ENCODE measurements around the gene SEMA4C.
A peak's percentile ranks its signal among the peaks of the same experiment; 100 is the strongest.

SEMA4C gene

GRCh38 chr2:96872591-96873349 lies 2.9 kb upstream of the SEMA4C start:
- H3K36me3 ChIP-seq (ENCODE audit: control insufficient read depth in 2 of 2, insufficient read depth in 2 of 2, low read length in 2 of 2) = no peaks in the 10 kb centered on the region
- H3K4me3 ChIP-seq (ENCODE audit: low read length in 2 of 2) = no peak overlapping the region
- H3K27me3 ChIP-seq (ENCODE audit: control insufficient read depth in 1 of 2, insufficient read depth in 2 of 2, low read length in 2 of 2) = no peaks in the 10 kb centered on the region
- peaks cover 24% of the 10 kb centered on the region for H3K4me1 ChIP-seq (ENCODE audit: control insufficient read depth, insufficient read depth, low read length)
- H3K27ac ChIP-seq (ENCODE audit: low read length) = no peak overlapping the region
- no peak overlapping the region for H3K9ac ChIP-seq (ENCODE audit: low read length in 2 of 2)
- no peaks in the 10 kb centered on the region for H3K9me3 ChIP-seq (ENCODE audit: control insufficient read depth in 2 of 2, low read length in 2 of 2)

GRCh38 chr2:96870626-96871255 lies 861 bp upstream of the SEMA4C start:
- no peaks in the 10 kb centered on the region for H3K9me3 ChIP-seq (ENCODE audit: control insufficient read depth in 2 of 2, low read length in 2 of 2)
- H3K4me3 ChIP-seq (ENCODE audit: low read length in 2 of 2) = peak overlapping the region; percentile 86 to 88
- peaks cover 6 to 16% of the 10 kb centered on the region in 2 donors for H3K36me3 ChIP-seq (ENCODE audit: control insufficient read depth in 2 of 2, insufficient read depth in 2 of 2, low read length in 2 of 2)
- no peaks in the 10 kb centered on the region for H3K27me3 ChIP-seq (ENCODE audit: control insufficient read depth in 1 of 2, insufficient read depth in 2 of 2, low read length in 2 of 2)
- peak overlapping the region; percentile 93 for H3K27ac ChIP-seq (ENCODE audit: low read length)
- peak overlapping the region; percentile 90 to 92 for H3K9ac ChIP-seq (ENCODE audit: low read length in 2 of 2)
- peaks cover 43% of the 10 kb centered on the region for H3K4me1 ChIP-seq (ENCODE audit: control insufficient read depth, insufficient read depth, low read length)

- peak overlapping the region; percentile 90 to 95 for H3K9ac ChIP-seq (ENCODE audit: low read length in 2 of 2)
- no peaks in the 10 kb centered on the region for H3K27me3 ChIP-seq (ENCODE audit: control insufficient read depth in 1 of 2, insufficient read depth in 2 of 2, low read length in 2 of 2)
- H3K27ac ChIP-seq (ENCODE audit: low read length) = peak overlapping the region; percentile 95
- peaks cover 56% of the 10 kb centered on the region for H3K4me1 ChIP-seq (ENCODE audit: control insufficient read depth, insufficient read depth, low read length)
- H3K36me3 ChIP-seq (ENCODE audit: control insufficient read depth in 2 of 2, insufficient read depth in 2 of 2, low read length in 2 of 2) = peaks cover 20 to 30% of the 10 kb centered on the region in 2 donors
- peak overlapping the region; percentile 86 to 88 for H3K4me3 ChIP-seq (ENCODE audit: low read length in 2 of 2)
- no peaks in the 10 kb centered on the region for H3K9me3 ChIP-seq (ENCODE audit: control insufficient read depth in 2 of 2, low read length in 2 of 2)
These were observed 529 bp downstream of the SEMA4C start for GRCh38 chr2:96869281-96869821.

GRCh38 chr2:96868555-96869280 lies 1.2 kb downstream of the SEMA4C start:
- H3K9ac ChIP-seq (ENCODE audit: low read length in 2 of 2) = peak overlapping the region; percentile 84 to 95
- H3K27me3 ChIP-seq (ENCODE audit: control insufficient read depth in 1 of 2, insufficient read depth in 2 of 2, low read length in 2 of 2) = no peaks in the 10 kb centered on the region
- H3K9me3 ChIP-seq (ENCODE audit: control insufficient read depth in 2 of 2, low read length in 2 of 2) = no peaks in the 10 kb centered on the region
- H3K4me3 ChIP-seq (ENCODE audit: low read length in 2 of 2) = peak overlapping the region; percentile 84 to 86
- H3K4me1 ChIP-seq (ENCODE audit: control insufficient read depth, insufficient read depth, low read length) = peaks cover 55% of the 10 kb centered on the region
- peaks cover 24 to 36% of the 10 kb centered on the region in 2 donors for H3K36me3 ChIP-seq (ENCODE audit: control insufficient read depth in 2 of 2, insufficient read depth in 2 of 2, low read length in 2 of 2)
- H3K27ac ChIP-seq (ENCODE audit: low read length) = peak overlapping the region; percentile 95

- Histone ChIP-seq H3K9ac (ENCODE audit: low read length in 2 of 2) (peak overlapping the region; percentile 64 to 95), H3K4me3 (ENCODE audit: low read length in 2 of 2) (peak overlapping the region; percentile 84 to 86), H3K9me3 (ENCODE audit: control insufficient read depth in 2 of 2, low read length in 2 of 2) (no peaks in the 10 kb centered on the region), H3K27ac (ENCODE audit: low read length) (peak overlapping the region; percentile 95), H3K4me1 (ENCODE audit: control insufficient read depth, insufficient read depth, low read length) (peaks cover 55% of the 10 kb centered on the region), H3K27me3 (ENCODE audit: control insufficient read depth in 1 of 2, insufficient read depth in 2 of 2, low read length in 2 of 2) (no peaks in the 10 kb centered on the region), H3K36me3 (ENCODE audit: control insufficient read depth in 2 of 2, insufficient read depth in 2 of 2, low read length in 2 of 2) (peaks cover 32 to 43% of the 10 kb centered on the region in 2 donors)
These were observed 1.9 kb downstream of the SEMA4C start for GRCh38 chr2:96867756-96868554.

- H3K9me3 ChIP-seq (ENCODE audit: control insufficient read depth in 2 of 2, low read length in 2 of 2) = no peaks in the 10 kb centered on the region
- H3K27ac ChIP-seq (ENCODE audit: low read length) = peak overlapping the region; percentile 95
- peaks cover 33 to 45% of the 10 kb centered on the region in 2 donors for H3K36me3 ChIP-seq (ENCODE audit: control insufficient read depth in 2 of 2, insufficient read depth in 2 of 2, low read length in 2 of 2)
- H3K4me3 ChIP-seq (ENCODE audit: low read length in 2 of 2) = peak overlapping the region; percentile 84 to 86
- H3K9ac ChIP-seq (ENCODE audit: low read length in 2 of 2) = peak overlapping the region; percentile 64 to 95
- H3K4me1 ChIP-seq (ENCODE audit: control insufficient read depth, insufficient read depth, low read length) = peaks cover 55% of the 10 kb centered on the region
- H3K27me3 ChIP-seq (ENCODE audit: control insufficient read depth in 1 of 2, insufficient read depth in 2 of 2, low read length in 2 of 2) = no peaks in the 10 kb centered on the region
These were observed 2.7 kb downstream of the SEMA4C start for GRCh38 chr2:96866986-96867755.

GRCh38 chr2:96866586-96866985 lies 3.3 kb downstream of the SEMA4C start:
- peak overlapping the region; percentile 95 for H3K27ac ChIP-seq (ENCODE audit: low read length)
- peaks cover 39 to 51% of the 10 kb centered on the region in 2 donors for H3K36me3 ChIP-seq (ENCODE audit: control insufficient read depth in 2 of 2, insufficient read depth in 2 of 2, low read length in 2 of 2)
- peak overlapping the region in 1 of 2 donors; percentile 31 for H3K9ac ChIP-seq (ENCODE audit: low read length in 2 of 2)
- peaks cover 55% of the 10 kb centered on the region for H3K4me1 ChIP-seq (ENCODE audit: control insufficient read depth, insufficient read depth, low read length)
- no peaks in the 10 kb centered on the region for H3K27me3 ChIP-seq (ENCODE audit: control insufficient read depth in 1 of 2, insufficient read depth in 2 of 2, low read length in 2 of 2)
- H3K4me3 ChIP-seq (ENCODE audit: low read length in 2 of 2) = peak overlapping the region in 1 of 2 donors; percentile 86
- no peaks in the 10 kb centered on the region for H3K9me3 ChIP-seq (ENCODE audit: control insufficient read depth in 2 of 2, low read length in 2 of 2)

- H3K9me3 ChIP-seq (ENCODE audit: control insufficient read depth in 2 of 2, low read length in 2 of 2) = no peaks in the 10 kb centered on the region
- H3K36me3 ChIP-seq (ENCODE audit: control insufficient read depth in 2 of 2, insufficient read depth in 2 of 2, low read length in 2 of 2) = peaks cover 43 to 55% of the 10 kb centered on the region in 2 donors
- H3K4me1 ChIP-seq (ENCODE audit: control insufficient read depth, insufficient read depth, low read length) = peaks cover 52% of the 10 kb centered on the region
- H3K27me3 ChIP-seq (ENCODE audit: control insufficient read depth in 1 of 2, insufficient read depth in 2 of 2, low read length in 2 of 2) = no peaks in the 10 kb centered on the region
- H3K27ac ChIP-seq (ENCODE audit: low read length) = peak overlapping the region; percentile 95
- peak overlapping the region in 1 of 2 donors; percentile 86 for H3K4me3 ChIP-seq (ENCODE audit: low read length in 2 of 2)
- H3K9ac ChIP-seq (ENCODE audit: low read length in 2 of 2) = no peak overlapping the region
These were observed 3.7 kb downstream of the SEMA4C start for GRCh38 chr2:96866149-96866548.

- Histone ChIP-seq H3K4me3 (ENCODE audit: low read length in 2 of 2) (no peak overlapping the region), H3K9me3 (ENCODE audit: control insufficient read depth in 2 of 2, low read length in 2 of 2) (no peaks in the 10 kb centered on the region), H3K4me1 (ENCODE audit: control insufficient read depth, insufficient read depth, low read length) (peaks cover 49% of the 10 kb centered on the region), H3K9ac (ENCODE audit: low read length in 2 of 2) (no peak overlapping the region), H3K27ac (ENCODE audit: low read length) (peak overlapping the region; percentile 95), H3K36me3 (ENCODE audit: control insufficient read depth in 2 of 2, insufficient read depth in 2 of 2, low read length in 2 of 2) (peaks cover 43 to 58% of the 10 kb centered on the region in 2 donors), H3K27me3 (ENCODE audit: control insufficient read depth in 1 of 2, insufficient read depth in 2 of 2, low read length in 2 of 2) (no peaks in the 10 kb centered on the region)
These were observed 4.2 kb downstream of the SEMA4C start for GRCh38 chr2:96865654-96866053.

Data from stomach smooth muscle (tissue), 2 donors.